Right ventricle myocardium inferior (tissue), 1 donor: ENCODE data around the gene ARHGAP45. TPM values are rescaled to one million over a fixed set of nuclear protein-coding genes. Genes with fewer than 3 reads are reported as not detected.
"Not testable (repeated sequence)": the region's sequence is repeated elsewhere in the genome, so short reads cannot be mapped to it uniquely, and the experiment has no call there.

ENCODE experiments used
- ATAC-seq: fragments of 200-7000 bp; cut with Tn5 transposase; one replicate; pipeline ENCODE4 v1.9.1; 2020; ENCODE audit warnings: mild to moderate bottlenecking, moderate library complexity
- DNase-seq: peaks from one replicate; pipeline ENCODE4 v3.0.0; 2021; ENCODE audit errors: missing footprints
- intact Hi-C: fragments of 100-400 bp; cut with DNase I; formaldehyde crosslinking; loops from one replicate; pipeline ENCODE4 v1.11.0; 2022
- long read RNA-seq: library from polyadenylated mRNA; unstranded; transcript quantifications from one replicate; pipeline ENCODE4 v2.0.0, GENCODE V29; 2021
- total RNA-seq: library from RNA; stranded (reverse); fragmentation: NEBNext Ultra II Directional; extraction: Animal tissue kit (Norgen Biotek cat#: 25700); gene quantifications from one replicate; pipeline ENCODE4 v1.2.1, GENCODE V29; 2021
- donor health status: DM: no; HTN: yes; CAD: no; lungs with severe emphysema.

The ARHGAP45 gene
- total RNA-seq: 6.6 TPM
- long read RNA-seq, full-length matches to known transcripts: 4 of 6 reads
- long read RNA-seq, partial matches to known transcripts: 0 of 6 reads
- long read RNA-seq, other reads (novel, unspliced or antisense): 2 of 6 reads

DNA sequence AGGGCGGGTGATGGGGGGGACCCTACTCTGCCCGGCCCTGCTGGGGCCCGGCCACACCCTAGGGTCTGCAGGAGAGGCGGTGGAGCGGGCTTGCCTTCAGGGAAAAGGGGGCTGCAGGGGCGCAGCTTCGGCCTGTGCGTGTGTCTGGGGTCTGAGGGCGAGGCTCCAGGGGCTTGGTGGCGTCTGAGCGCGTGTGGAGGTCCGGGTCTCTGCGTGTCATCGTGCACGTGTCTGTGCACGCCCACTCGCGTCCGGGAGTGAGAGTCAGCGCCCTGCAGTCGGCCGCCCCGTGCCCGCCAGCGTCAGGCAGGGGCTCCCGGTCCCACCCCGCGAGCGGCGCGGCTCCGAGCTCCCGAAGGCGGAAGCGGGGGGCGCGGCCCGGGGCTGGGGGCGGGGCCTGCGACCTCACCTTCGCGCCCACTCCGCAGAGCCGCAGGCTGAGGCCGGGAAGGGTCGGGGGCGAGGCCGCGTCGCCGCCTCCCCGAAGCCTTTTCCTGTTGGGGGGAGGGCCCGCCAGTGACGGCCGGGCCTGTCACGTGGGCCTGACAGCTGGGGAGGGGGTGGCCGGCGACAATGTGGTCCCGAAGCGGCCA, at the start of gene ARHGAP45:
Gene ARHGAP45, plus strand, starts transcription at position 420 of the 593 bp plus-strand sequence. CDS start 239 bp downstream, outside the sequence.
- intact Hi-C loops: no loop called here
- DNase-seq (peak; percentile 67), ATAC-seq (peak; percentile 15)

GRCh38 chr19:1017906-1018305, 49.1 kb upstream of the ARHGAP45 start:
- ATAC-seq (no peak), DNase-seq (no peak)
- intact Hi-C loops: no loop called here

- intact Hi-C loops: no loop called here
- ATAC-seq (no peak), DNase-seq (no peak)
Measured at GRCh38 chr19:1018393-1018792, 48.6 kb upstream of the ARHGAP45 start.

DNA sequence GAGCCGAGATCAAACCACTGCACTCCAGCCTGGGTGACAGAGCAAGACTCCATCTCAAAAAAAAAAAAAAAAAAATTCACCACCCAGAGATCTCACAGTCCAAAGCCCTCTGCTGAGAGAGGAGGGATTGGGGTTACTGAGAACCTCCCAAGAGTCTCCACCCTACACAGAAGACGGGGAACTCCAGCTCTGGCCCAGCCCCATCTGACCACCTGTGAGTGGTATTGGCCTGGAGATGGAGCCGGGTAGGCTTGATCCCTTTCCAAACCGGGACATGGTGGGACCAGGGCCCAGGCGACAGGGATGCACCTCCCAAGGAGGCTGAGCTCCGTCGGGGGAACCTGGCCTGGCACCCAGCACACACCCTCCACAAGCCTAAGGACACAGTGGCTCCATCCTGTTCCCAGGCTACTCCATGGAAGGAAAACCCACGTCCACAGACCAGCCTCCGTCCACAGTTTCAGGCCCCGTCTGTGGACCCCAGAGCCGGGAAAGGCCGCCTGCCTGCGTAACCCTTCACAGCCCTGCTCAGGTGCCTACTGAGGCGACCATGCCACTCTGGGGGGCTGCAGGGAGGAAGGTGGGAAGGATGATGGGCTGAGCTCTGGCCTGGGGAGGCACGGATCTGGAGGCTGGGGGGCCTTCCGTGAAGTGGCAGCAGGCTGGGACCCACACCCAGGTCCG, 47.9 kb upstream of the ARHGAP45 start:
- DNase-seq (no peak), ATAC-seq (no peak)
- intact Hi-C loops: no loop called here

GRCh38 chr19:1019616-1019961, 47.4 kb upstream of the ARHGAP45 start:
- intact Hi-C loops: no loop called here
- ATAC-seq: no peak
- DNase-seq: no peak

GRCh38 chr19:1019980-1020867, 46.7 kb upstream of the ARHGAP45 start:
- ATAC-seq (no peak), DNase-seq (no peak)
- intact Hi-C loops: loop anchor here (10.0 kb wide), 1 partner anchor 365 kb away; the partner anchor contains the start of gene NDUFS7

DNA sequence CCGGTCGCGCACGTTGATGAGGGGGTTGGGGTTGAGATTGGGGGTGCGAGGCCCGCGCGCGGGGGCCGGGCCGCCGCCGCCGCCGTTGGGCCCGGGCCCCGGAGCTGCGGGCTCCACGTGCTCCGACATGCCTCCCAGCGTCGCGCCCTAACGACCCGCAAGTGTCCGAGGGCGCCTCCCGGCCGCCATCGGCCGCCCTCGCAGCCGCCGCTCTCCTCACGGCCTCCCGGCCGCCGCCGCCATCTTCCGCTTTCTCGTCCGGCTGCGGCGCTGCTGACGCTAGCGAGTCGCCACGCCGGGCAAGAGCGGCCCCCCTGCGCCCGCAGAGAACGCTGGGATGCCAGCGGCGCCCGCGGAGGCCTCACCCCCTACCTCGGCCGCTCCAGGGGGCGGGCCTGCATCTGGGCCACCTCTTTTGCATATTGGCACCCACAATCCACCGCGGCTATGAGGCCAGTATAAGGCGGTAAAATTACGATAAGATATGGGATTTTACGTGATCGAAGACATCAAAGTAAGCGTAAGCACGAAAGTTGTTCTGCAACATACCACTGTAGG, 46.0 kb upstream of the ARHGAP45 start, which contains the start of gene TMEM259:
Gene TMEM259, minus strand, starts transcription at position 256 of the 558 bp plus-strand sequence. Its CDS starts 127 bp downstream, at position 129.
- ATAC-seq (peak; percentile 94), DNase-seq (peak; percentile 99)
- intact Hi-C loops: loop anchor here (1.0 to 10.0 kb wide), 2 partner anchors 82 to 364 kb away; partner anchors contain the start of genes GPX4 and NDUFS7

DNA sequence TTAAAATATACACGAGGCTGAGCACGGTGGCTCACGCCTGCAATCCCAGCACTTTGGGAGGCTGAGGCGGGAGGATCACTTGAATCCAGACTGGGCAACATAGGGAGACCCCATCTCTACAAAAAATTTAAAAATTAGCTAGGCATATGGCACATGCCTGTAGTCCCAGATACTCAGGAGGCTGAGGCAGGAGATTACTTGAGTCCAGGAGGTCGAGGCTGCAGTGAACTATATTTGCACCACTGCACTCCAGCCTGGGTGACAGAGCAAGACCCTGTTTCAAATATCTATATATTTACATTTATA, 43.1 kb upstream of the ARHGAP45 start:
- DNase-seq, ATAC-seq: not testable (repeated sequence)
- intact Hi-C loops: loop anchor here (10.0 kb wide), 1 partner anchor 361 kb away; the partner anchor contains the start of gene NDUFS7

DNA sequence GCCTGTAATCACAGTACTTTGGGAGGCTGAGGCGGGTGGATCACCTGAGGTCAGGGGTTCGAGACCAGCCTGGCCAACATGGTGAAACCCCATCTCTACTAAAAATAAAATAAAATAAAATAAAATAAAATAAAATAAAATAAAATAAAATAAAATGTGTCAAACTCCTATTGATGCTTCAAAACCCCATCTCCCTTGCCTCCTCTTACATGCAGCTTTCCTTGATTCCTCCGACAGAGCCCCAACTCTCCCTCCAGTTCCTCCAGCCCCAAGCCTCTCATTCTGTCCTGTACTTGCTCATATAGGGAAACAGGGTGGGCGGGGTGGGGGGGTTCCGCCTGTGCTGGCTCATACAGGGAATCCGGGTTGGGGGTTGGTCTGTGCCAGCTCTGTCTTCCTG, 41.9 kb upstream of the ARHGAP45 start:
- DNase-seq, ATAC-seq: not testable (repeated sequence)
- intact Hi-C loops: loop anchor here (10.0 kb wide), 1 partner anchor 360 kb away; the partner anchor contains the start of gene NDUFS7

- intact Hi-C loops: loop anchor here (10.0 kb wide), 1 partner anchor 359 kb away; the partner anchor contains the start of gene NDUFS7
- ATAC-seq: peak; percentile 73
- DNase-seq: peak; percentile 94
Measured at GRCh38 chr19:1025960-1026782, 40.8 kb upstream of the ARHGAP45 start, which contains the start of gene CNN2. Gene CNN2, plus strand, starts transcription at chr19:1026608. Its CDS starts 54 bp downstream, at chr19:1026662.

DNA sequence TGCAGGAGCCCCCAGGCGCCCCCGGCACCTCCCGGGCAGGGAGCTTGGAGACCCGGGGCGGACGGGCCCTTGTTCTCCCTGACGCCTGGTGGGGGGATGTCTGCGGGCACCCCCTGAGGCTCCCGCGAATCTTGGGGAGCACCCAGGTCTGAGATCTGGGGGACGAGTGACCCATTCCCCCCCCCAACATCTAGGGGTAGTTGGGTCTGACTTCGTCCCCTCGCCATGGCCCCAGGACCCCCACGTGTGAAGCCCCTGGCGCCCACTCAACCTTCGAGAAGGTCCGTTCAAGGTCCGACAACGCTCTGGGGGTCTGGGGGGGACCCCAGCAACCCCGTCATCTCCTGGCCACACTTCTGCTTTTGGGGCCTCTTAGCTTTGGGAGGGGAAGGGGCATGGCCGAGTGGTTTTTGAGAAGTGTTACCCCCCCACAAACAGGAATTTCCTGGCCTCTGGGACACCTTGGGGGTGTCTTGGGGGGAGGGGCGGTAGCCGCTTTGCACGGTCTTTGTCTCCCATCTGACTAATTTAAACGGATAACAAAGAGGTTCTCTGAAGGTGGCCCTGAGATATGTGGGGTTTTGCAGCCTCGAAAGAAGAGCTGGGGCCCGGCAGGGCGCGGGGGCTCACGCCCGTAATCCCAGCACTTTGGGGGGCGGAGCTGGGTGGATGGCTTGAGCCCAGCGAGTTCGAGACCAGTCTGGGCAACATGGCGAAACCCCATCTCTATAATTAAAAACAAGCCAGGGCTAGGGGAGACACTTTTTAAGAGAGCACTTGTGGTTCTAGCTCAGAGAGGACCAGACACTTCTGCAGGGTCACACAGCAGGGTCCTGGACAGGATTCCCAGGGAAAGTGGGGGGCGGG, 40.0 kb upstream of the ARHGAP45 start:
- intact Hi-C loops: loop anchor here (10.0 kb wide), 1 partner anchor 358 kb away; the partner anchor contains the start of gene NDUFS7
- DNase-seq (peak; percentile 59), ATAC-seq (no peak)

DNA sequence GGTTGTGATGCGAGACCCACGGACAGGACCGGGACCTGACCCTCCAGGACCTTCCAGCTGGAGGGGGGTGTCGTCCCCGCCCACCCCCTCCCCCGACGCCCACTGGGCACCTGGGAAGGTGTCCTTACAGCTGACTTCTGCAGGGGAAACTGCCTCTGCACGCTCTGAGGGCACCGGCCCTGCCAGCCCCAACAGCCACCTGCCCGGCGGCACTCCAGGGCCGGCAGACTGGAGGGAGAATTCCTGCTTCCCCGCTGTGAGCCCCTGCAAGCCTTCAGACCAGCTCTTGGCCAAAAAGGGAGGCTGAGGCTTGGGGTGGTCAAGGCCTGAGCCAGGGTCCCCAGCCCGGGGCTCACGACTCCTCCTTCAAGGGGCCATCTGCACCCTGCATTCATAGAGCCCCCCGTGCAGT, 39.3 kb upstream of the ARHGAP45 start:
- ATAC-seq (no peak), DNase-seq (peak; percentile 71)
- intact Hi-C loops: loop anchor here (10.0 kb wide), 1 partner anchor 357 kb away; the partner anchor contains the start of gene NDUFS7

- ATAC-seq: peak; percentile 72
- intact Hi-C loops: loop anchor here (10.0 kb wide), 1 partner anchor 357 kb away; the partner anchor contains the start of gene NDUFS7
- DNase-seq: peak; percentile 82
Measured at GRCh38 chr19:1028062-1028926, 38.7 kb upstream of the ARHGAP45 start.

GRCh38 chr19:1032264-1032867, 34.6 kb upstream of the ARHGAP45 start:
- intact Hi-C loops: no loop called here
- no peak for ATAC-seq

GRCh38 chr19:1035998-1036621, 30.9 kb upstream of the ARHGAP45 start:
- ATAC-seq: no peak
- intact Hi-C loops: no loop called here
- no peak for DNase-seq

More at GRCh38 chr19:1032264-1032867, 34.6 kb upstream of the ARHGAP45 start:
- DNase-seq: peak; percentile 35
